Fibroblast of peridontal ligament (primary cell): ENCODE results near the gene ERMN.
A peak's percentile ranks its signal among the peaks of the same experiment; 100 is the strongest.
"Not testable (repeated sequence)": the region's sequence is repeated elsewhere in the genome, so short reads cannot be mapped to it uniquely, and the experiment has no call there.

Source experiments
- DNase-seq: peaks from one replicate; pipeline ENCODE4 v3.0.0-alpha.2; 2010; ENCODE audit errors: extremely low read depth

ERMN gene

GRCh38 chr2:157292853-157293252, 32.8 kb downstream of the ERMN start:
- no peak for DNase-seq

- DNase-seq: peak; percentile 16
These were observed 34.6 kb downstream of the ERMN start for GRCh38 chr2:157291018-157291417.

- DNase-seq: no peak
These were observed 35.1 kb downstream of the ERMN start for GRCh38 chr2:157290525-157290924.

- DNase-seq: no peak
These were observed 38.5 kb downstream of the ERMN start for GRCh38 chr2:157287160-157287559.

- no peak for DNase-seq
These were observed 42.2 kb downstream of the ERMN start for GRCh38 chr2:157283468-157283867.

- no peak for DNase-seq
These were observed 44.3 kb downstream of the ERMN start for GRCh38 chr2:157281316-157281715.

GRCh38 chr2:157279311-157279710, 46.3 kb downstream of the ERMN start:
- DNase-seq: not testable (repeated sequence)

- no peak for DNase-seq
These were observed 53.9 kb downstream of the ERMN start for GRCh38 chr2:157271590-157272203.

GRCh38 chr2:157269922-157270321, 55.7 kb downstream of the ERMN start:
- no peak for DNase-seq

GRCh38 chr2:157269060-157269459, 56.6 kb downstream of the ERMN start:
- DNase-seq: no peak
